GM23248 (cell line): ENCODE measurements around the gene ALOXE3. TPM values are rescaled to one million over a fixed set of nuclear protein-coding genes. Genes with fewer than 3 reads are reported as not detected.
"Not testable (repeated sequence)": the region's sequence is repeated elsewhere in the genome, so short reads cannot be mapped to it uniquely, and the experiment has no call there.

Source experiments
- DNase-seq: peaks from one replicate; pipeline ENCODE4 v3.0.0-alpha.2; 2015
- H2AFZ ChIP-seq: fragments of 200-600 bp; sonication (generic); 2 replicates; pipeline ENCODE4 v1.6.1; 2016; ENCODE audit warnings: antibody characterized with exemption
- H3F3A ChIP-seq: fragments of 200-600 bp; sonication (generic); 2 replicates; pipeline ENCODE4 v1.6.1; 2016; ENCODE audit warnings: mild to moderate bottlenecking, antibody characterized with exemption, mixed run types; ENCODE audit not compliant: insufficient read depth
- H3K27ac ChIP-seq: fragments of 200-600 bp; sonication (generic); 2 replicates; pipeline ENCODE4 v1.5.1; 2016; ENCODE audit warnings: mild to moderate bottlenecking
- H3K27me3 ChIP-seq: fragments of 200-600 bp; sonication (generic); replicated peaks from 2 replicates; pipeline ENCODE4 v1.6.1; 2016; ENCODE audit warnings: mild to moderate bottlenecking; ENCODE audit not compliant: insufficient read depth
- H3K36me3 ChIP-seq: fragments of 200-600 bp; sonication (generic); 2 replicates; pipeline ENCODE4 v1.6.1; 2016; ENCODE audit warnings: low read depth, mild to moderate bottlenecking
- H3K4me1 ChIP-seq: fragments of 200-600 bp; sonication (generic); 2 replicates; pipeline ENCODE4 v1.6.1; 2016; ENCODE audit warnings: mild to moderate bottlenecking; ENCODE audit not compliant: insufficient read depth
- H3K4me2 ChIP-seq: fragments of 200-600 bp; sonication (generic); one replicate; pipeline ENCODE4 v1.6.1; 2016; ENCODE audit warnings: mild to moderate bottlenecking; ENCODE audit not compliant: unreplicated experiment
- H3K4me3 ChIP-seq: fragments of 200-600 bp; sonication (generic); 2 replicates; pipeline ENCODE4 v1.5.1; 2016; ENCODE audit warnings: mild to moderate bottlenecking
- H3K79me2 ChIP-seq: fragments of 200-600 bp; sonication (generic); 2 replicates; pipeline ENCODE4 v1.6.1; 2016; ENCODE audit warnings: mild to moderate bottlenecking; ENCODE audit not compliant: insufficient read depth
- H3K9ac ChIP-seq: fragments of 200-600 bp; sonication (generic); 2 replicates; pipeline ENCODE4 v1.6.1; 2016; ENCODE audit warnings: mild to moderate bottlenecking
- H3K9me2 ChIP-seq: fragments of 200-600 bp; sonication (generic); 2 replicates; pipeline ENCODE4 v1.6.1; 2016; ENCODE audit warnings: mixed run types, mild to moderate bottlenecking, moderate library complexity; ENCODE audit not compliant: insufficient read depth
- H3K9me3 ChIP-seq: fragments of 200-600 bp; sonication (generic); one replicate; pipeline ENCODE4 v1.6.1; 2017; ENCODE audit warnings: low read depth
- H4K20me1 ChIP-seq: fragments of 200-600 bp; sonication (generic); 2 replicates; pipeline ENCODE4 v1.6.0; 2016; ENCODE audit not compliant: insufficient read depth
- EZH2 ChIP-seq: fragments of 200-600 bp; sonication (generic); IDR thresholded peaks from 2 replicates; pipeline ENCODE4 v1.6.1; 2018; ENCODE audit warnings: antibody characterized with exemption, mild to moderate bottlenecking; ENCODE audit not compliant: insufficient read depth, poor library complexity, severe bottlenecking
- EZH2phosphoT487 ChIP-seq: fragments of 200-600 bp; sonication (generic); IDR thresholded peaks from 2 replicates; pipeline ENCODE4 v1.6.1; 2018; ENCODE audit warnings: antibody characterized with exemption, moderate library complexity, mild to moderate bottlenecking, low read depth; ENCODE audit not compliant: insufficient read depth
- WGBS, 2 experiments: methylation state at CpG; one replicate each; pipeline ENCODE4 v1.1.6; 2015 to 2017; ENCODE audit warnings: low lambda C conversion rate in 2 of 2, low coverage in 1 of 2; ENCODE audit errors: missing lambda C conversion rate in 2 of 2; 5-methylcytosine and 5-hydroxymethylcytosine counted together
- in situ Hi-C: fragments of 300-500 bp; cut with MboI; formaldehyde crosslinking; loops from 2 replicates; pipeline ENCODE4 v1.15.0; 2020
- polyA plus RNA-seq: library from polyadenylated mRNA; unstranded; fragments of >200 nt; fragmentation: Nextera tagmentation; extraction: Ambion mirVana; gene quantifications from 2 replicates; pipeline ENCODE4 v1.2.1, GENCODE V29; 2016
- total RNA-seq: library from RNA; depleted of rRNA; stranded (reverse); fragments of >200 nt; shearing (Covaris generic); gene quantifications from 2 replicates; pipeline ENCODE4 v1.2.3, GENCODE V29; 2014

Gene ALOXE3
- total and polyA plus RNA-seq, 2 experiments from 2014 or later, result under 0.01 to 0.11 TPM

GRCh38 chr17:8110456-8110804 lies 7.9 kb downstream of the ALOXE3 start:
- peak overlapping the region; percentile 42 for H3K4me3 ChIP-seq
- in situ Hi-C loops, result no loop called here
- no peak overlapping the region for H2AFZ ChIP-seq
- peaks cover 37% of the 10 kb centered on the region for H3K27me3 ChIP-seq
- TF ChIP-seq EZH2phosphoT487 (no peak), EZH2 (no peak)
- H3K4me1 ChIP-seq, result peaks cover 3% of the 10 kb centered on the region; the same call in 1 of the 2 replicates
- H3K9me3 ChIP-seq, result no peaks in the 10 kb centered on the region
- no peaks in the 10 kb centered on the region for H4K20me1 ChIP-seq
- no peaks in the 10 kb centered on the region for H3K79me2 ChIP-seq
- no peak for DNase-seq
- H3K36me3 ChIP-seq, result no peaks in the 10 kb centered on the region
- no peaks in the 10 kb centered on the region for H3K9me2 ChIP-seq
- peaks cover under 1% of the 10 kb centered on the region; the same call in 1 of the 2 replicates for H3F3A ChIP-seq
- 27 to 36% methylated on average over 8 to 10 of the region's 10 CpGs for WGBS, 2 experiments
- H3K4me2 ChIP-seq, result no peak overlapping the region
- no peak overlapping the region for H3K27ac ChIP-seq
- no peak overlapping the region for H3K9ac ChIP-seq

DNA sequence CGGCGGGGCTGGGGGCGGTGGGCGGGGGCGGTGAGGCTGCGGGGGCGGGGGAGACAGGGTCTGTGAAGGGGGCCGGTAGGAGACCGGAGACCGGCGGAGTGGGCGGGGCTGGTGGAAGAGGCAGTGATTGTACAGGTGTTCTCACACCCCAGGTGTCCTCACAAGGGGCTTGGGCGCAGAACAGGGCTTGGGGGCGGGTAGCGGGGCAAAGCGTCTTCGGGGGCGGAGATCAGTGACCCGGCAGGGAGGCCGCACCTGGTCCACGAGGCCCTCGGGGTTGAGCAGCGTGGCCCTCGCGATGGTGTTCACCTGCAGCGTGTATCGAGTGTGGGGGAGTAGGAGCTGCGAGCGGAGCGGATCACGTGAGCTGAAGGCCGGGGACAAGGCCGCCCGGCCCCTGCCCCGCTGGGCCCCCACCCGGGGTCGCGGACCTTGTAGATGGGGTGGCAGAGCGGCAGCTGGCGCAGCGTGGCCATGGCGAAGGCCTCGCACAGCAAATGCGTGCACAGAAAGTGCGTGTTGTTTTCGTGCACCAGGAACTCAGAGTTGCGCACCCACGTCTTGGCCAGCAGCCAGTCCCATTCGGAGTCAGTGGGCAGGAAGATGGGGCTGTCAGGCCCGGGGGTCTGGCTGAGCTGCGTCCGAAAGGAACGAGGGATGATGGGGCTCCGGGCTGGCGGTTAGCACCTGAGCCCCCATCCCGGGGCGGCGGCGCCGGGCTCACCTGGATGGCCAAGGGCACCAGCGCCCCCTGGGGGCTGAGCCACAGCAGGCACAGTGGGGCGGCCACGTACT lies 8.5 kb downstream of the ALOXE3 start:
- Histone ChIP-seq H3K36me3 (no peaks in the 10 kb centered on the region), H3K4me2 (peak overlapping the region; percentile 59), H3K4me3 (peak overlapping the region; percentile 42), H2AFZ (no peak overlapping the region), H3F3A (peaks cover 3% of the 10 kb centered on the region; the same call in 1 of the 2 replicates), H3K9ac (no peak overlapping the region), H3K27ac (no peak overlapping the region), H3K27me3 (peaks cover 32% of the 10 kb centered on the region), H3K9me3 (no peaks in the 10 kb centered on the region), H3K79me2 (no peaks in the 10 kb centered on the region), H4K20me1 (no peaks in the 10 kb centered on the region), H3K9me2 (no peaks in the 10 kb centered on the region), H3K4me1 (peaks cover 3% of the 10 kb centered on the region; the same call in 1 of the 2 replicates)
- peak; percentile 61 for DNase-seq
- no peak for TF ChIP-seq EZH2
- no peak for TF ChIP-seq EZH2phosphoT487
- in situ Hi-C loops, result no loop called here
- 2 to 4% methylated on average over 39 to 63 of the region's 63 CpGs for WGBS, 2 experiments

DNA sequence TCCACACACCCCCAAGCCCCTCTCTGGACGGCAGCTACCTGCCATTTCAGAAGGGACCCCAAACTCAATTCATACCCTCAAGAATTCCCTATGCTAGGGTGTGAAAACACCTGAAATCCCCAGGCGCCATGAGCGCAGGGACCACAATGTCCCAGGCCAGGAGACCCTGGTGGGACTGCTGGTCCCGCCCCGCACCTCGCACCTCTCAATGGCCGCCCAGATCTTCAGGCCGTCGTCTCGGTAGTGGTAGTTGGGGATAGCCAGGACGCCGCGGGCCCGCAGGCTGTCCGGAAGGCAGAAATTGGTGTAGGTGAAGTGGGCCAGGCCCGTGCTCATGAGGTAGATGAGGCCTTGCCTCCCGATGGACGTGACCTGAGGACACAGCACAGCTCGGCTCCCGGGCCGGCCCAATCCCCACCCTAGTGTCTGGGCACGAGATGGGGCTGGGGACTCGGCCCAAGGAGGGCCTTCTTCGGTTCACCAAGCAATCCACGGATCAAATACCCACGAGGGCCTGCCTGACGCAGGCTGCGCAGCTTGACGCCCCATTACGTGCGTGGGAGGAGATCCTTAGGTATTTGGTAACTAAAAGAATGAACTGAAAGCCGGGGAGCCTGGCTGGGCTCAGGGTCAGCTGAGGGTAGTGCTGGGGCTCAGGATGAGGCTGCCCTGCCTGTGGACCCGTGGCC lies 9.2 kb downstream of the ALOXE3 start:
- no peaks in the 10 kb centered on the region for H3K9me3 ChIP-seq
- H2AFZ ChIP-seq, result no peak overlapping the region
- no peak overlapping the region for H3K27ac ChIP-seq
- peaks cover 3% of the 10 kb centered on the region; the same call in 1 of the 2 replicates for H3K4me1 ChIP-seq
- no peaks in the 10 kb centered on the region for H3K36me3 ChIP-seq
- H3K27me3 ChIP-seq, result peaks cover 26% of the 10 kb centered on the region
- no peaks in the 10 kb centered on the region for H3K9me2 ChIP-seq
- H3K4me3 ChIP-seq, result no peak overlapping the region
- H3K79me2 ChIP-seq, result no peaks in the 10 kb centered on the region
- no peak for DNase-seq
- in situ Hi-C loops, result no loop called here
- H4K20me1 ChIP-seq, result no peaks in the 10 kb centered on the region
- no peak for TF ChIP-seq EZH2
- no peak for TF ChIP-seq EZH2phosphoT487
- H3F3A ChIP-seq, result peaks cover 3% of the 10 kb centered on the region; the same call in 1 of the 2 replicates
- no peak overlapping the region for H3K4me2 ChIP-seq
- 83 to 87% methylated on average over 32 to 33 of the region's 33 CpGs for WGBS, 2 experiments
- H3K9ac ChIP-seq, result no peak overlapping the region

DNA sequence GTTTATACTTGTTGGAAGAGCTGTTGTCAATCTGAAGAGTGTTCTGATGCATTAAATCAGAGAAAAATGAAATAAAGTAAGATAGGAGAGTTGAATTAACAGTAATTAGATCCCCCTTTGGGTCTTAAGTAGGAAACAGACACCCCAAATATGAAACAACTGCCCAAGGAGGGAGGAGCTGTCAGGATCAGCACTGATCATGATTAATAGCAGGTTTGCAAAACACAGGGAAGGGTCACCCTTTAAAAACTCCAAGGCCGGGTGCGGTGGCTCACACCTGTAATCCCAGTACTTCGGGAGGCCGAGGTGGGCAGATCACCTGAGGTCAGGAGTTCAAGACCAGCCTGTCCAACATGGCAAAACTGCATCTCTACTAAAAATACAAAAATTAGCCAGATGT lies 11.3 kb downstream of the ALOXE3 start:
- H3K4me1 ChIP-seq, H3K9me3 ChIP-seq, H3F3A ChIP-seq, H3K4me2 ChIP-seq, H2AFZ ChIP-seq, H3K79me2 ChIP-seq, H3K9me2 ChIP-seq, in situ Hi-C loops, H3K27ac ChIP-seq, H3K36me3 ChIP-seq, DNase-seq, H3K4me3 ChIP-seq, H4K20me1 ChIP-seq, H3K9ac ChIP-seq: not testable (repeated sequence)
- 79 to 86% methylated on average over 4 of the region's 4 CpGs for WGBS, 2 experiments
- peaks cover 14% of the 10 kb centered on the region; the same call in 1 of the 2 replicates for H3K27me3 ChIP-seq
